A673 (cell line): Measurements from ENCODE around the gene PGAP3.

ENCODE experiments used
- CTCF ChIP-seq: fragments of 300-800, 200-600 bp; sonication (generic); conservative IDR thresholded peaks from 2 replicates; pipeline ENCODE4 v1.5.1; 2017; ENCODE audit warnings: low read depth, mild to moderate bottlenecking, antibody characterized with exemption, low read length, moderate library complexity, mixed read lengths
- EZH2 ChIP-seq: fragments of 200-600 bp; sonication (generic); IDR thresholded peaks from 2 replicates; pipeline ENCODE4 v1.6.1; 2017; ENCODE audit warnings: borderline replicate concordance, low read depth, mild to moderate bottlenecking, mixed read lengths, antibody characterized with exemption, low read length; ENCODE audit not compliant: poor library complexity, severe bottlenecking

GRCh38 chr17:39631403-39631802 is 56.5 kb downstream of the PGAP3 start:
- TF ChIP-seq CTCF (no peak), EZH2 (no peak)
